OCI-LY7 (cell line): ENCODE measurements around the gene GPR87.

Source experiments
- EZH2phosphoT487 ChIP-seq: fragments of 200-600 bp; sonication (generic); IDR thresholded peaks from 2 replicates; pipeline ENCODE4 v1.6.1; 2018; ENCODE audit warnings: low read depth, borderline replicate concordance, mild to moderate bottlenecking, mixed run types, antibody characterized with exemption, low read length, moderate library complexity, mixed read lengths
- TF ChIP-seq, protein P1 (sequence below): fragments of 200-600 bp; sonication (generic); conservative IDR thresholded peaks from 2 replicates; pipeline ENCODE4 v1.5.1; 2014; ENCODE audit warnings: mild to moderate bottlenecking, antibody characterized with exemption, low read length, moderate library complexity, mixed read lengths

GRCh38 chr3:151346292-151346691 lies 29.7 kb upstream of the GPR87 start:
- TF ChIP-seq, protein P1, sequence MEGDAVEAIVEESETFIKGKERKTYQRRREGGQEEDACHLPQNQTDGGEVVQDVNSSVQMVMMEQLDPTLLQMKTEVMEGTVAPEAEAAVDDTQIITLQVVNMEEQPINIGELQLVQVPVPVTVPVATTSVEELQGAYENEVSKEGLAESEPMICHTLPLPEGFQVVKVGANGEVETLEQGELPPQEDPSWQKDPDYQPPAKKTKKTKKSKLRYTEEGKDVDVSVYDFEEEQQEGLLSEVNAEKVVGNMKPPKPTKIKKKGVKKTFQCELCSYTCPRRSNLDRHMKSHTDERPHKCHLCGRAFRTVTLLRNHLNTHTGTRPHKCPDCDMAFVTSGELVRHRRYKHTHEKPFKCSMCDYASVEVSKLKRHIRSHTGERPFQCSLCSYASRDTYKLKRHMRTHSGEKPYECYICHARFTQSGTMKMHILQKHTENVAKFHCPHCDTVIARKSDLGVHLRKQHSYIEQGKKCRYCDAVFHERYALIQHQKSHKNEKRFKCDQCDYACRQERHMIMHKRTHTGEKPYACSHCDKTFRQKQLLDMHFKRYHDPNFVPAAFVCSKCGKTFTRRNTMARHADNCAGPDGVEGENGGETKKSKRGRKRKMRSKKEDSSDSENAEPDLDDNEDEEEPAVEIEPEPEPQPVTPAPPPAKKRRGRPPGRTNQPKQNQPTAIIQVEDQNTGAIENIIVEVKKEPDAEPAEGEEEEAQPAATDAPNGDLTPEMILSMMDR: no peak
- no peak for TF ChIP-seq EZH2phosphoT487
